ENCODE results near the gene ICE2. TPM values are rescaled to one million over a fixed set of nuclear protein-coding genes. Genes with fewer than 3 reads are reported as not detected.

The ICE2 gene
- total and polyA plus RNA-seq, 2 experiments from 2014 or later, result 64.2 to 64.3 TPM

DNA sequence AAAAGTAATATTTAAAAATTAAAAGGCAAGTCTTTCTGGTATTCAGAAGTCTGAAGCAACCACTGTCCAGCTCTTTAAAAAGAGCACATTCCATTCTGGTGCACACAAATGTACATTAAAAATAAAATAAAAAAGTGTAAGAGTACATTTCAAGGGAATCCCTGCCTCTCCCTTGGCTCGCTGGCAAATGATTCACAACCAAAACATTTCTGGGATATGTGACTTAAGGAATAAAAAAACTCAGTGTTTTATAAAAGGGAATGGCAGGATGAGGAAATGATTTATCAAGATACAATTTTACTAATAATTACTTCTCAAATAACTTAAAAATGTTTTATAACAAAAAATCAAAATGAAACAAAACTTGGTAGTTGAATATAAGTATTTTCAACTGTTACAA, 57.4 kb downstream of the ICE2 start (continued):
- TF ChIP-seq, protein P1, sequence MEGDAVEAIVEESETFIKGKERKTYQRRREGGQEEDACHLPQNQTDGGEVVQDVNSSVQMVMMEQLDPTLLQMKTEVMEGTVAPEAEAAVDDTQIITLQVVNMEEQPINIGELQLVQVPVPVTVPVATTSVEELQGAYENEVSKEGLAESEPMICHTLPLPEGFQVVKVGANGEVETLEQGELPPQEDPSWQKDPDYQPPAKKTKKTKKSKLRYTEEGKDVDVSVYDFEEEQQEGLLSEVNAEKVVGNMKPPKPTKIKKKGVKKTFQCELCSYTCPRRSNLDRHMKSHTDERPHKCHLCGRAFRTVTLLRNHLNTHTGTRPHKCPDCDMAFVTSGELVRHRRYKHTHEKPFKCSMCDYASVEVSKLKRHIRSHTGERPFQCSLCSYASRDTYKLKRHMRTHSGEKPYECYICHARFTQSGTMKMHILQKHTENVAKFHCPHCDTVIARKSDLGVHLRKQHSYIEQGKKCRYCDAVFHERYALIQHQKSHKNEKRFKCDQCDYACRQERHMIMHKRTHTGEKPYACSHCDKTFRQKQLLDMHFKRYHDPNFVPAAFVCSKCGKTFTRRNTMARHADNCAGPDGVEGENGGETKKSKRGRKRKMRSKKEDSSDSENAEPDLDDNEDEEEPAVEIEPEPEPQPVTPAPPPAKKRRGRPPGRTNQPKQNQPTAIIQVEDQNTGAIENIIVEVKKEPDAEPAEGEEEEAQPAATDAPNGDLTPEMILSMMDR (conservative IDR thresholded peaks at IDR 0.05; ENCODE audit: low read depth in 2 of 2), result no peak
- TF ChIP-seq, protein P2, sequence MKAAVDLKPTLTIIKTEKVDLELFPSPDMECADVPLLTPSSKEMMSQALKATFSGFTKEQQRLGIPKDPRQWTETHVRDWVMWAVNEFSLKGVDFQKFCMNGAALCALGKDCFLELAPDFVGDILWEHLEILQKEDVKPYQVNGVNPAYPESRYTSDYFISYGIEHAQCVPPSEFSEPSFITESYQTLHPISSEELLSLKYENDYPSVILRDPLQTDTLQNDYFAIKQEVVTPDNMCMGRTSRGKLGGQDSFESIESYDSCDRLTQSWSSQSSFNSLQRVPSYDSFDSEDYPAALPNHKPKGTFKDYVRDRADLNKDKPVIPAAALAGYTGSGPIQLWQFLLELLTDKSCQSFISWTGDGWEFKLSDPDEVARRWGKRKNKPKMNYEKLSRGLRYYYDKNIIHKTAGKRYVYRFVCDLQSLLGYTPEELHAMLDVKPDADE (IDR thresholded peaks at IDR 0.05), result no peak

DNA sequence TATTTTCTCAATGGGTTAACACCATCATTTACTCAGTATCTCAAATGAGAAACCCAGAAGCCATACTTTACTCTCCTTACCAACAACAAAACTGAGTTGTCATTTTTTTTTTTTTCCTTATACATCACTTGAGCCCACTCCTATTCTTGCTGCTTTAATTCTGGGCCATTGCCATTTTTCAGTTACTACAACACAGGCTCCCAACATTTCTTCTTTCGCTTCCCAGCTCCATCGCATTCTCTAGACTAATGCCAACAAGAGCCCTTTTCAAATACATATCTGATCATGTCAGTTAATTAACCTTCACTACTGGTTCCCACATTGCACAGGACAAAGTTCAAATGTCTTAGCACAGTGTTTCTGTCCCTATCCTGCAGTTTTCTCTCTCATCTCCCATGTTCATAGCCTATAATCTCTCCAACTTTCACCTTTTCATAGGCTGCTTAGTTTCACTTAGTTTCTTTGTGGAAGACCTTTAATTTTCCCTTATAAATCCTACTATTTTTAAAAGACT, 58.7 kb downstream of the ICE2 start:
- H3K4me1 ChIP-seq (ENCODE audit: insufficient read depth), result no peaks in the 10 kb centered on the region
- H3F3A ChIP-seq (replicated peaks; ENCODE audit: low read depth), result no peaks in the 10 kb centered on the region
- Mint-ChIP-seq H3K9me3 (no peaks in the 10 kb centered on the region), H3K4me3 (no peak overlapping the region), H3K36me3 (ENCODE audit: low read depth) (peaks cover 8% of the 10 kb centered on the region; the same call in 2 of the 3 replicates), H3K27ac (no peak overlapping the region), H3K27me3 (ENCODE audit: insufficient read depth, low read depth, poor library complexity) (no peaks in the 10 kb centered on the region), H3K4me1 (peaks cover 6% of the 10 kb centered on the region; the same call in 2 of the 3 replicates)
- no peak overlapping the region for H2AFZ ChIP-seq
- H3K36me3 ChIP-seq (ENCODE audit: insufficient read depth), result no peaks in the 10 kb centered on the region
- ATAC-seq, result no peak
- no peak overlapping the region for H3K4me2 ChIP-seq
- no peaks in the 10 kb centered on the region for H3K27me3 ChIP-seq (ENCODE audit: insufficient read depth)
- no peaks in the 10 kb centered on the region for H3K79me2 ChIP-seq (replicated peaks; ENCODE audit: insufficient read depth)
- no peak overlapping the region for H3K4me3 ChIP-seq
- H3K9me2 ChIP-seq (ENCODE audit: insufficient read depth), result no peaks in the 10 kb centered on the region
- TF ChIP-seq CREB1 (CRISPR knock-in tag; IDR thresholded peaks at IDR 0.05; ENCODE audit: low read depth) (no peak), NANOG (IDR thresholded peaks at IDR 0.05; ENCODE audit: borderline replicate concordance) (no peak), EZH2 (IDR thresholded peaks at IDR 0.05; ENCODE audit: low read depth, unreplicated experiment) (no peak), ZNF331 (CRISPR knock-in tag; IDR thresholded peaks at IDR 0.05; ENCODE audit: low read depth) (no peak), POLR2AphosphoS5 (IDR thresholded peaks at IDR 0.05; ENCODE audit: low read depth) (no peak), EZH2phosphoT487 (IDR thresholded peaks at IDR 0.05; ENCODE audit: unreplicated experiment) (no peak), STAT1 (IDR thresholded peaks at IDR 0.05; ENCODE audit: unreplicated experiment) (no peak), JUNB (IDR thresholded peaks at IDR 0.05; ENCODE audit: unreplicated experiment) (no peak)
- TF ChIP-seq, protein P1 (conservative IDR thresholded peaks at IDR 0.05; ENCODE audit: low read depth in 2 of 2), result no peak
- TF ChIP-seq, protein P2 (IDR thresholded peaks at IDR 0.05), result no peak
- TF ChIP-seq, protein P3, sequence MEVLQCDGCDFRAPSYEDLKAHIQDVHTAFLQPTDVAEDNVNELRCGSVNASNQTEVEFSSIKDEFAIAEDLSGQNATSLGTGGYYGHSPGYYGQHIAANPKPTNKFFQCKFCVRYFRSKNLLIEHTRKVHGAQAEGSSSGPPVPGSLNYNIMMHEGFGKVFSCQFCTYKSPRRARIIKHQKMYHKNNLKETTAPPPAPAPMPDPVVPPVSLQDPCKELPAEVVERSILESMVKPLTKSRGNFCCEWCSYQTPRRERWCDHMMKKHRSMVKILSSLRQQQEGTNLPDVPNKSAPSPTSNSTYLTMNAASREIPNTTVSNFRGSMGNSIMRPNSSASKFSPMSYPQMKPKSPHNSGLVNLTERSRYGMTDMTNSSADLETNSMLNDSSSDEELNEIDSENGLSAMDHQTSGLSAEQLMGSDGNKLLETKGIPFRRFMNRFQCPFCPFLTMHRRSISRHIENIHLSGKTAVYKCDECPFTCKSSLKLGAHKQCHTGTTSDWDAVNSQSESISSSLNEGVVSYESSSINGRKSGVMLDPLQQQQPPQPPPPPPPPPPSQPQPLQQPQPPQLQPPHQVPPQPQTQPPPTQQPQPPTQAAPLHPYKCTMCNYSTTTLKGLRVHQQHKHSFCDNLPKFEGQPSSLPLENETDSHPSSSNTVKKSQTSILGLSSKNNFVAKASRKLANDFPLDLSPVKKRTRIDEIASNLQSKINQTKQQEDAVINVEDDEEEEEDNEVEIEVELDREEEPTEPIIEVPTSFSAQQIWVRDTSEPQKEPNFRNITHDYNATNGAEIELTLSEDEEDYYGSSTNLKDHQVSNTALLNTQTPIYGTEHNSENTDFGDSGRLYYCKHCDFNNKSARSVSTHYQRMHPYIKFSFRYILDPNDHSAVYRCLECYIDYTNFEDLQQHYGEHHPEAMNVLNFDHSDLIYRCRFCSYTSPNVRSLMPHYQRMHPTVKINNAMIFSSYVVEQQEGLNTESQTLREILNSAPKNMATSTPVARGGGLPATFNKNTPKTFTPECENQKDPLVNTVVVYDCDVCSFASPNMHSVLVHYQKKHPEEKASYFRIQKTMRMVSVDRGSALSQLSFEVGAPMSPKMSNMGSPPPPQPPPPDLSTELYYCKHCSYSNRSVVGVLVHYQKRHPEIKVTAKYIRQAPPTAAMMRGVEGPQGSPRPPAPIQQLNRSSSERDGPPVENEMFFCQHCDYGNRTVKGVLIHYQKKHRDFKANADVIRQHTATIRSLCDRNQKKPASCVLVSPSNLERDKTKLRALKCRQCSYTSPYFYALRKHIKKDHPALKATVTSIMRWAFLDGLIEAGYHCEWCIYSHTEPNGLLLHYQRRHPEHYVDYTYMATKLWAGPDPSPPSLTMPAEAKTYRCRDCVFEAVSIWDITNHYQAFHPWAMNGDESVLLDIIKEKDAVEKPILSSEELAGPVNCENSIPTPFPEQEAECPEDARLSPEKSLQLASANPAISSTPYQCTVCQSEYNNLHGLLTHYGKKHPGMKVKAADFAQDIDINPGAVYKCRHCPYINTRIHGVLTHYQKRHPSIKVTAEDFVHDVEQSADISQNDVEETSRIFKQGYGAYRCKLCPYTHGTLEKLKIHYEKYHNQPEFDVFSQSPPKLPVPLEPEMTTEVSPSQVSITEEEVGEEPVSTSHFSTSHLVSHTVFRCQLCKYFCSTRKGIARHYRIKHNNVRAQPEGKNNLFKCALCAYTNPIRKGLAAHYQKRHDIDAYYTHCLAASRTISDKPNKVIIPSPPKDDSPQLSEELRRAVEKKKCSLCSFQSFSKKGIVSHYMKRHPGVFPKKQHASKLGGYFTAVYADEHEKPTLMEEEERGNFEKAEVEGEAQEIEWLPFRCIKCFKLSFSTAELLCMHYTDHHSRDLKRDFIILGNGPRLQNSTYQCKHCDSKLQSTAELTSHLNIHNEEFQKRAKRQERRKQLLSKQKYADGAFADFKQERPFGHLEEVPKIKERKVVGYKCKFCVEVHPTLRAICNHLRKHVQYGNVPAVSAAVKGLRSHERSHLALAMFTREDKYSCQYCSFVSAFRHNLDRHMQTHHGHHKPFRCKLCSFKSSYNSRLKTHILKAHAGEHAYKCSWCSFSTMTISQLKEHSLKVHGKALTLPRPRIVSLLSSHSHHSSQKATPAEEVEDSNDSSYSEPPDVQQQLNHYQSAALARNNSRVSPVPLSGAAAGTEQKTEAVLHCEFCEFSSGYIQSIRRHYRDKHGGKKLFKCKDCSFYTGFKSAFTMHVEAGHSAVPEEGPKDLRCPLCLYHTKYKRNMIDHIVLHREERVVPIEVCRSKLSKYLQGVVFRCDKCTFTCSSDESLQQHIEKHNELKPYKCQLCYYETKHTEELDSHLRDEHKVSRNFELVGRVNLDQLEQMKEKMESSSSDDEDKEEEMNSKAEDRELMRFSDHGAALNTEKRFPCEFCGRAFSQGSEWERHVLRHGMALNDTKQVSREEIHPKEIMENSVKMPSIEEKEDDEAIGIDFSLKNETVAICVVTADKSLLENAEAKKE (CRISPR knock-in tag; IDR thresholded peaks at IDR 0.05), result no peak
- DNase-seq (ENCODE audit: low spot score), result no peak
- H3K27ac ChIP-seq (ENCODE audit: low read depth), result no peak overlapping the region
- H4K20me1 ChIP-seq (replicated peaks; ENCODE audit: insufficient read depth), result no peaks in the 10 kb centered on the region

Data from GM23338 (cell line).